Neural cell (in vitro differentiated cells): ENCODE results near the gene NTPCR.

ENCODE experiments used
- EZH2 ChIP-seq: fragments of 200-600, 300-800 bp; shearing (Covaris generic), sonication (generic); IDR thresholded peaks from 2 replicates; pipeline ENCODE4 v1.6.1; 2014; ENCODE audit warnings: antibody characterized with exemption, low read length, borderline replicate concordance, mild to moderate bottlenecking; ENCODE audit not compliant: insufficient read depth, poor library complexity, severe bottlenecking
- POLR2AphosphoS5 ChIP-seq: IDR thresholded peaks from 2 replicates; pipeline ENCODE4 v1.6.1; 2012
- RAD21 ChIP-seq: fragments of 450-650 bp; conservative IDR thresholded peaks from 2 replicates; pipeline ENCODE4 v1.6.1; 2014; ENCODE audit warnings: antibody characterized with exemption, mild to moderate bottlenecking, moderate library complexity
- SMC3 ChIP-seq: fragments of 450-650 bp; conservative IDR thresholded peaks from 2 replicates; pipeline ENCODE4 v1.6.1; 2014; ENCODE audit warnings: antibody characterized with exemption, mild to moderate bottlenecking, moderate library complexity; ENCODE audit not compliant: poor library complexity
- TF ChIP-seq, protein P1 (sequence below): fragments of 450-650 bp; IDR thresholded peaks from 2 replicates; pipeline ENCODE4 v1.5.1; 2014; ENCODE audit warnings: antibody characterized with exemption, mild to moderate bottlenecking, moderate library complexity; ENCODE audit not compliant: poor library complexity, severe bottlenecking

DNA sequence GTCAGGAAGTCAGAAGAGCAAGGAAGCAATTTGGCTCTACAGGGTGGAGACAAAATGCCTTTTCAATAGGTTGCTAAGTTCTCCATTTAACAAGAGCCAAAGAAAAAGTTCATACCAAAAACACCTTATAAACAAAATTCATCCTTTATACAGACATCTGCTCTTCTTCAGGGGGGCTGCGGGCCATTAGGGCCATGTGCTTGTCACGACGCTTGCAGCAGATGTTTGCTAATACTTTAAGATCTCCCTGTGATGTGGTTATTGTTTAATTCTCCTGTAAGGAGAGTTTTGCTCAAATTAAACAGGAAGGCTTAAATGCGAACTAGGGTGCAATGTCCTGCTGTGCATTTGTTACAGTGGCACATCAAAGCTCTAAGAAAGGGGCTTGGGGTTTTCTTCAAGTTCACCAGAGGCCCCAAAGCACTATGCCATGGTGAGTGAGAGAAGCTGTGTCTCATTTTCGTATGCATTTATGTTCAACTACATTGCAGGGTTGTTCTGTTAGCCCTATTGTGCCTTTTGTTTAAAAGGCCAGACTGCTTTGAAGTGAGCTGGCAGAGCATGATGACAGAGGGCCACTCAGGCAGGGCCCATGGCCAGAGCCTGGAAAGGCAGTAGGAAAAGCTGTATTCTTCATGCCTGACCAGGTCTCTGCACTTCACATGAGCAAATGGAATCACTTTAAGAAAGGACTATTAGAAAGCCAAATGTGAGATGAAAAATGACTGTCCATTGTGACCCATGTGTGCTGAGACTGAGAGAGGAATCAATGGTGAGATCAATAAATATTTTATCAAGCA, 24.8 kb upstream of the NTPCR start:
- TF ChIP-seq RAD21 (no peak), EZH2 (no peak), SMC3 (no peak), POLR2AphosphoS5 (no peak)
- TF ChIP-seq, protein P1, sequence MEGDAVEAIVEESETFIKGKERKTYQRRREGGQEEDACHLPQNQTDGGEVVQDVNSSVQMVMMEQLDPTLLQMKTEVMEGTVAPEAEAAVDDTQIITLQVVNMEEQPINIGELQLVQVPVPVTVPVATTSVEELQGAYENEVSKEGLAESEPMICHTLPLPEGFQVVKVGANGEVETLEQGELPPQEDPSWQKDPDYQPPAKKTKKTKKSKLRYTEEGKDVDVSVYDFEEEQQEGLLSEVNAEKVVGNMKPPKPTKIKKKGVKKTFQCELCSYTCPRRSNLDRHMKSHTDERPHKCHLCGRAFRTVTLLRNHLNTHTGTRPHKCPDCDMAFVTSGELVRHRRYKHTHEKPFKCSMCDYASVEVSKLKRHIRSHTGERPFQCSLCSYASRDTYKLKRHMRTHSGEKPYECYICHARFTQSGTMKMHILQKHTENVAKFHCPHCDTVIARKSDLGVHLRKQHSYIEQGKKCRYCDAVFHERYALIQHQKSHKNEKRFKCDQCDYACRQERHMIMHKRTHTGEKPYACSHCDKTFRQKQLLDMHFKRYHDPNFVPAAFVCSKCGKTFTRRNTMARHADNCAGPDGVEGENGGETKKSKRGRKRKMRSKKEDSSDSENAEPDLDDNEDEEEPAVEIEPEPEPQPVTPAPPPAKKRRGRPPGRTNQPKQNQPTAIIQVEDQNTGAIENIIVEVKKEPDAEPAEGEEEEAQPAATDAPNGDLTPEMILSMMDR = no peak
